HG02970 (cell line): ENCODE data around the gene ZNF646.

Experiments
- ATAC-seq: cut with Tn5 transposase; IDR thresholded peaks from one replicate; pipeline ENCODE4 v1.9.1; 2021; ENCODE audit warnings: mild to moderate bottlenecking, moderate library complexity, moderate number of reproducible peaks; ENCODE audit not compliant: unreplicated experiment, low FRiP score

Gene ZNF646

DNA sequence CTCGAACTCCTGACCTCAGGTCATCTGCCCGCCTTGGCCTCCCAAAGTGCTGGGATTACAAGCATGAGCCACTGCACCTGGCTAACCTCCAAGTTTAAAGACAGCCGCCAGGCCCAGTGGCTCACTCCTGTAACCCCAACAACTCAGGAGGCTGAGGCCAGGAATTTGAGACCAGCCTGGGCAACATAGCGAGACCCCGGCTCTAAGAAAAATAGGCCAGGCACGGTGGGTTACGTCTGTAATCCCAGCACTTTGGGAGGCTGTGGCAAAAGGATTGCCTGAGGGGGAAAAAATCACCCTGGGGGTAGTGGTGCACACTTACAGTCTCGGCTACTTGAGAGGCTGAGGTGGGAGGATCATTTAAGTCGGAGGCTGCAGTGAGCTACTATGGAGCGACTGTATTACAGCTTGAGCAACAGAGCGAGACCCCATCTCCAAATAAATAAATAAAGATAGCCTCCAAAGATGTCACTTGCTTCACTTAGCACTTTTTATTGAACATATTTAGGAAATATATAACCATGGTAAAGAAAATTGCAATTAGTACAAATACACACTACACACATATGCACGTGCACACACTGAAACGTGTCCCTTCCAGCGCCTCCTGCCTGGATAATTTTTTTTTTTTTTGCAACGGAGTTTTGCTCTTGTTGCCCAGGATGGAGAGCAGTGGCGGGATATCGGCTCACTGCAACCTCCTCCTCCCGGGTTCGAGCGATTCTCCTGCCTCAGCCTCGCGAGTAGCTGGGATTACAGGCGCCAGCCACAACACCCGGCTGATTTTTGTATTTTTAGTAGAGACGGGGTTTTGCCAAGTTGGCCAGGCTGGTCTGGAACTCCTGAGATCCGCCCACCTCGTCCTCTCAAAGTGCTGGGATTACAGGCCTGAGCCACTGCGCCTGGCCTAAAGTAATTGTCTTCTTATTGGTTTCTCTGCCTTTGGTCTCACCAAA is 32.6 kb downstream of the ZNF646 start:
- no peak for ATAC-seq

DNA sequence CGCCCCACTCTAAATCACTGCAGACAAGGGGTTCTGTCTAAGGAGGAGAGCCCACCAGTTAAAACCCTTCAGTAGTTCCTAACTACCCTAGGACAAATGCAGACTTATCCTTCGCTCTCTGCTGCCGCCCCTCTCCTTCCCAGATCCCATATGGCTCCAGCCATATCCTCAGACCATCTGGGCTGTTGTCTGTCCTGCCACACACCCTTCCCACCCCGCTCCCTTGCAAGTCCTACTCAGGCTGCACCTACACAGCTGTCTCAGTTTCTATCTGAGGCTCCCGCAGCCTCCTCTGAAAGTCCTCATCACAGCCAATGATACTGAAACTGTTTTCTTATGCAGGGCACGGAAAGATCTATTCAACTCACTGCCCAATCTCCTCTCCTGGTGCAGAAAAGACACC is 33.2 kb downstream of the ZNF646 start:
- no peak for ATAC-seq

DNA sequence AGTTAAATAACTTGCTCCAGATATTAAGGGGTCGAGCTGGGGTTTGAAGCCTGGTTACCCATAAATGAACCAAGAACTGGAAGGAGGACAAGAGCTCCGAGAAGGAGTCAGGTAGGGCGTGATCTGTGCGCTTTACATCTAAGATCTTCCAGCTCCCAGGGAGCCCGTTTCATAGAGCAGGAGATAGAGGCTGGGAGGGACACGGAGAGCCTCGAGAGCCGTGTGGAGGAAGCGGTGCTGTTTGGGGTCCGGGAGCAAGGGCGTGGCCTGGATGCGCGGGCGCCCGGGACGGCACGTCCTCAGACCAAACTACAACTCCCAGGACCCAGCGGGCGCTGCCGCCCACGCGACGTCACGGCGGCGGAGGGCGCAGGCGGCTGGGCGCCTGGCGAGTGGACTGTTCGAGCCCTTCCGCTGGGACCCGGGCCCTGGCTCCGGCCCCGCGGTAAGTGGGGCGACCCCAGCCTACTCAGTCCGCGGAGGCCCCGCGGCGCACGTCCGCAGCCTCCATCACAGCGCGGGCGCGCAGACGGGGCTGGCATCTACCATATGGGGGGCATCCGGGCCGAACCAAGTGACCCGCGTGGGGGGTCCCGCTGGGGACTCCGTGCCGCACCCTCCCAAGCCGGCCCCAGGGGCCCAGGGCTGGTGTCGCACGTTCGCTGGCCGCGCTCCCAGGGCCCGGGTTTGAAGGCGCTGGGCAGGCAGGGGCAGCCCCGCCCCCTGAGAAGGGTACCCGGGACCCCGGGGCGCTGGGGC is 34.0 kb downstream of the ZNF646 start, which contains the start of gene BCKDK:
Gene BCKDK (plus strand): TSS at position 352 of the 759 bp plus-strand sequence. CDS start 838 bp downstream, outside the sequence.
- ATAC-seq: peak; percentile 62

DNA sequence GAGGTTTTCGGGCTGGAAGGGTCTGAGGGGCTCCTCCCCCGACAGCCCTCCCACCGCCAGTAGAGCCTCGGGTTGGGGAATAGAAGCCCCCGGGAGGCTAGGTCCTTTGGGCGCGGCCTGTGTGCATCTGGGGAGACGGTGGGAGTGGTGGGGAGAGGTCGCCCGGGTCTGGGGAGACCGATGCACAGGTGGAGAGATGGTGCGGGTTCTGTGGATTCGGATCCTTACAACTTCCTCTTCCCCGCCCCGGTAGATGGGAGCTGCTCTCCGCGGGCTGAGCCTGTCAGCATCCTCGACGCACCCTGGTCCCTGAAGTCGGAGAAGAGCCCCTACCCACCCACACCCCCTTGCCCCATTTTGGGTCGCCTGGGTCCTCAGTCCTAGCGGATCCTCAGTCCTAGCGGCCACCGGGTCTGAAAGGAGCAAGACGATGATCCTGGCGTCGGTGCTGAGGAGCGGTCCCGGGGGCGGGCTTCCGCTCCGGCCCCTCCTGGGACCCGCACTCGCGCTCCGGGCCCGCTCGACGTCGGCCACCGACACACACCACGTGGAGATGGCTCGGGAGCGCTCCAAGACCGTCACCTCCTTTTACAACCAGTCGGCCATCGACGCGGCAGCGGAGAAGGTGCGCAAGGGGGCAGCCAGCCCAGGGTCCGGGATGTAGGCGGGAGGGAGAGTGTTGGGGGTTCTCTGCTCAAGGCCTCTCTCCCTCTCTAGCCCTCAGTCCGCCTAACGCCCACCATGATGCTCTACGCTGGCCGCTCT is 34.8 kb downstream of the ZNF646 start:
- ATAC-seq: no peak

DNA sequence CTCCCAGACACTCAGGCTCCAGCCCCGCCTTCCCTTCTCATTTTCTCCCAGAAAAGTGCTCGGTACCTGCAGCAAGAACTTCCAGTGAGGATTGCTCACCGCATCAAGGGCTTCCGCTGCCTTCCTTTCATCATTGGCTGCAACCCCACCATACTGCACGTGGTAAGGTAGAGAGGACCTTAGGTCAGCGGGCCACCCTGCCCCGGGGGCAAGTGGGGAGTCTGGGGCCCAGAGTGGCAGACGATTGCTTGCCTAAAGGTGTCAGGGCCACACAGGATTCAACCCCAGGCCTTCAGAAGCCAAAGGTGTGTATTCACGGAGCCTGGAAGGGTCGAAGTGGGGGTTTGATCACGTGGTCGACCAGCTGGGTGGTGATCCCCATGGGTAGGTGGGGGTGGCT is 35.4 kb downstream of the ZNF646 start:
- ATAC-seq: no peak

DNA sequence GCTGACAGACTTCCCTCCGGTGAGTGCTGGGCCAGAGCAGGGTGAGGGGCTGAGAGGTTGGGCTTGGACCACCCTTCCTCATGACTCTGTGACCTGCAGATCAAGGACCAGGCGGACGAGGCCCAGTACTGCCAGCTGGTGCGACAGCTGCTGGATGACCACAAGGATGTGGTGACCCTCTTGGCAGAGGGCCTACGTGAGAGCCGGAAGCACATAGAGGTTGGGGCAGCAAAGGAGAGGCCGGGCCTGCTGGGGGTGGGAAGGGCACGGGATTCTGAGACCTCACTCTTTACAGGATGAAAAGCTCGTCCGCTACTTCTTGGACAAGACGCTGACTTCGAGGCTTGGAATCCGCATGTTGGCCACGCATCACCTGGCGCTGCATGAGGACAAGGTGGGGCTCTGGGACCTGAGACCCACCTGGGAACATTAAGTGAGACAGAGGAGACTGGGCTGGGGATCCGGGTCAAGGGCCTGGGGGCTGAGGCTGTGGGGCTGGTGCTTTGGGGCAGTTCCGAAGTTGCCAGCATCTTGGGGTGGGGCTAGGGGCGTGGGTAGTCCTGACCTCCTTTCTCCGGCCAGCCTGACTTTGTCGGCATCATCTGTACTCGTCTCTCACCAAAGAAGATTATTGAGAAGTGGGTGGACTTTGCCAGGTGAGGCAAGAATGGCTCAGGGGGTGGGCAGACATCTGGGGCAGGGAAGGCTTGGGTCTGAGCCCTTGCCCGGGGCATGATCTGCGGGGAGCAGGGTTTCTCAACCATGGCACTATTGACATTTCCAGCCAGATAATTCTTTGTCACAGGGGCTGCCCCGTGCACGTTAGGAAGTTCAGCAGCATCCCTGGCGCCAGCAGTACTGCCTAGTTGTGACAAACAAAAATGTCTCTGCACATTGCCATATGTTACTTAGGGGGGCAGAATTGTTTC is 36.1 kb downstream of the ZNF646 start:
- no peak for ATAC-seq

DNA sequence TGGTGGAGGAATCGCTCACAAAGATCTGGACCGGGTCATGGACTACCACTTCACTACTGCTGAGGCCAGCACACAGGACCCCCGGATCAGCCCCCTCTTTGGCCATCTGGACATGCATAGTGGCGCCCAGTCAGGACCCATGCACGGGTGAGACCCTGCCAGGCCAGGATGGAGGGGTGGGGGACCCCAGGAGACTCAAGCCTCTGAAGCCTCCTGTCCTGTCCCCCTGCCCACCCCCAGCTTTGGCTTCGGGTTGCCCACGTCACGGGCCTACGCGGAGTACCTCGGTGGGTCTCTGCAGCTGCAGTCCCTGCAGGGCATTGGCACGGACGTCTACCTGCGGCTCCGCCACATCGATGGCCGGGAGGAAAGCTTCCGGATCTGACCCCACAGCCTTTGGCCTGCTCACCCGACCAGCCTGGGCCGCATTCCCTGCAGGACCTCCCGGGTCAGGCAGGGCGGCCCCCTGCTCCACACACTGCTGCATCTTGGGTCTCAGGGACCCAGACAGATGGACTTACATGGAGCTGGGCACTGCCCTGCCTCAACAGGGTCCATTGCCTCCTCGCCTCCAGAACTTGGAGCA is 37.8 kb downstream of the ZNF646 start:
- ATAC-seq: no peak

DNA sequence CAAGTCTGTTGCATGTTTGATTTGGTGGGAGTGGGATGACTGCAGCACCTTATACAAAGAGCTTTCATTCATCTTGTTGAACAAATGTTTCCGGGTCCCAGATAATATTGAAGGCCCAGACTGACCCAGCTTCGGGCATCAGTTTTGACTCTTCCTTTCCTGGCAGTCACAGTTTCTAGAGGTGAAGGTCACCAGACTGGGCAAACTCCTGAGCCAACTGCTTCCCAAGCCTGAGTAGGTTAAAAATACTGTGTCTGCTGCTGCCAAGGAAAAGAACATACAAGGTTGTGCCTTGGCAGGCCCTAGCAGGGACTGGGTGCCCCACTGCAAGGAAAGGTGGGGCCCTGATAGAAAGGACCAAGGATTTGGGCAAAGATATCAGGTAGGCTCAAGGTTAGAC is 38.5 kb downstream of the ZNF646 start:
- ATAC-seq: no peak

DNA sequence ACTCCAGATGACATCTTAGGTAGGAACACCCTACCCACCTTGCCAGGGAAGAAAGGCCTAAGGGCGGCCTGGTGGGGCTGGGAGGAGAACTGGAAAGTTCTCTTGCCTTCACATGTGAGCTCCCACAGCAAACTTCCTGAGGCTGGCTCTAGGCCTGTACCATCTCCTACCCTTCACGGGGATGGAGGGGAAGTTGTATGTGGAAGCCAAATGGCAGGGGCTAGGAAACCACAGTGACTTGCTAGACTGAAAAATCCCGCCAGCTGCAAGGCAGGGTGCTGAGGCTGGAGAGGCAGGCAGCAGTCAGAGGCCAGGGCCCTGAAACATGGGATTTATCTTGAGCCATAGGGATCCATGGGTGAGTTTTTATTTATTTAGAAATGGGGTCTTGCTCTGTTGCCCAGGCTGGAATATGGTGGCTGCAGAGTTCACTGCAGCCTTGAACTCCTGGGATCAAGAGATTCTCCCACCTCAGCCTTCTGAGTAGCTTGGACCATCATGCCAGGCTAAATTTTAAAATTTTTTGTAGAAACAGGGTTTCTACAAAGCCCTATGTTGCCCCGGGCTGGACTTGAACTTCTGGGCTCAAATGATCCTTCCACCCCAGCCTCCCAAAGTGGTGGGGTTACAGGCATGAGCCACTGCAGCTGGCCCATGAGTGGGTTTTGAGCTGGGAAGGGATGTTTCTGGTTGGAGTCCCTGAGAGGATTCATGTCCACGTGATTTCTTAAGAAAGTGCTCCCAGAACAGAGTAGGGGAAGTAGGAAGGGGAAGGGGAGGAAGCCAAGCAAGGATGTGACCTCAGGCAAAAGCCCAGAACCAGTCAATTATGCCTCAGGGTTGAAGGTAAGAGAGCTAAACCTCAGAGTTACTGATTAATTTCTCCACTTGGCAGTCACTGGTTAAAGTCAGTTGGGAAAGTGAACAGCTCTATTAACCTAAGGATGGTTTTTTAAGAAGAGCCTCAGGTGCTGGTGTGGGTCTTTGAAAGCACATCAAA is 39.2 kb downstream of the ZNF646 start:
- no peak for ATAC-seq

DNA sequence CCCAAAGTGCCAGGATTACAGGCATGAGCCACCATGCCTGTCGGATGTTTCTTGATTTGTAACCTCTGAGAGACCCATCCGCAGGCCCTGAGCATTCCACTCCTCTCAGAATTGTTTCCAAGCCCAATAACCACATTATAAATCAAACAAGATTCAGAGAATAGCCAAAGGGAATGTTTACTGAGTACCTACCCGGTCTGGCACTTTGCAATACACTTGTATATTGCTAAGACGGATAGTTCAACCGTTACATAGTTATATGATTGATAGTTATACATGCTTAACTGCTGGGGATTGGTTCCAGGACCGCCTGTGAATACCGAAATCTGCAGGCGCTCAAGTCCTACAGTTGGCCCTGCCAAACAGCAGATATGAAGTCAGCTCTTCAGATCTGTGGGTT is 40.2 kb downstream of the ZNF646 start:
- no peak for ATAC-seq

DNA sequence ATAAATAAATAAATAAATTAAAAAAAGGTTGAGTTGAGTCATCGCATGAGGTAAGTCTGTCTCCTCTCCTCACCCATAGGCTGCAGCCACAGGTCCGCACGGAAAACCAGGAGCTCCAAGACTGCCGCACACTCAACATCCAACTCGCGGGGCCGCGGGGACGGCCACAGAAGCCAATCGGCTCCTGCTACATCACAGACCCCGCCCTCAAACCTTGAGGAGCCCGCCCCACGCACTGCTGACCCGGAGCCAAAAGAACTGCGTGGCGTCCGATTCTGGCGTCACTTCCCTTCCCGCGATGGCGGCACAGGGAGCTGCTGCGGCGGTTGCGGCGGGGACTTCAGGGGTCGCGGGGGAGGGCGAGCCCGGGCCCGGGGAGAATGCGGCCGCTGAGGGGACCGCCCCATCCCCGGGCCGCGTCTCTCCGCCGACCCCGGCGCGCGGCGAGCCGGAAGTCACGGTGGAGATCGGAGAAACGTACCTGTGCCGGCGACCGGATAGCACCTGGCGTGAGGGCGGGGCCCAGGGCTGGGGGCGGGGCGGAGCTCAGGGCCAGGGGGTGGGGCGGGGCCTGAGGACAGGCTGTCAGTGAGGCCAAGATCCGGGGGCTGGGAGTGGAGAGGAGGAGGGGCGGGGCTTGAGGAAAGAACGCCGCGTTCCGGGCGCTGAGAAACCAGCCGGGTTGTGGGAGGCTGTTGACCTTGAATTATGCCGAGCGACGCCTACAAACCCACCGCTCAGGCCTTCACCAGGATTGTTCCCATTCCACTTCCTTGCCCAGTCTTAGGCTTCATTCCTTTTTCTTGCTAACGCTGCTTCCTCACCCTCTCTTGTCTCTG is 43.4 kb downstream of the ZNF646 start, which contains the start of gene KAT8:
Gene KAT8 (plus strand): TSS at position 281 of the 839 bp plus-strand sequence. CDS start 18 bp downstream, at position 299.
- ATAC-seq: peak; percentile 87

DNA sequence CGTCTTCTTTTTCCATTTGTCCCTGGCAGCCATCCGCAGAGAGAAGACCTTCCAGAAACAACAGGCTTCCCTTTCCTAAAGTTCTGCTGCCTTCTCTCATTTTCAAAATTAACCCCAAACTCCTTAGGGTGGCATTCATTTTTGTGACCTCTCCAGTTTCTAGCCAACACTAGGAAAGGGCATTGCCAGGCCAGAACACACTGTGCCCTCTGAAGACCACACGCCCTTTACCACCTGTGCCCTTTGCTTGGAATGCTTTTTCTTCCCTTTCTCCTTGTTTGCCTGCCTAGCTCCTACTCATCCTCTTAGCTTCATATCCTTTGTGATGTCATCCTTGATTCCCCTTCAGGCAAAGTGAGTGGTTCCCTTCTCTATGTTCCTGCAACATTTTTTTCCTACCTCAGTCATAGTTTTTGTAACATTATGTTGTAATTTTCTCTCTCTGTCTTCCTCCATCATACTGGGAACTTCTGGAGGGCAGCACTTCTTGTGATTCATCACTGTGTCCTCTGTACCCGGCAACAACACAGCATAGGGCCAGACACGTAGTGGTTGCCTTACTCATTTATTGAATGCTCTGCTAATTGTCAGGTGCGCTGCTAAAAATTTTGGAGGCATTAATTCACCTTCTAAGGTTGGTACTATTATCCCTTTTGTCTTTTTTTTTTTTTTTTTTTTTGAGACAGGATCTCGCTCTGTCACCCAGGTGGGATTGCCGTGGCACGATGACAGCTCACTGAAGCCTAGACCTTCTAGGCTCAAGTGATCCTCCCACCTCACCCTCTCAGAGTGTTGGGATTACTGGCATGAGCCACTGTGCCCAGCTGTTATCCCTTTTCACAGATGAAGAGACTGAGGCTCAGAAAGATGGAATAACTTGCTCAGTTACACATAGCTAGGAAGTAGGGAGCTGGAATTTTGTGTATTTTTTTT is 44.3 kb downstream of the ZNF646 start:
- ATAC-seq: no peak

DNA sequence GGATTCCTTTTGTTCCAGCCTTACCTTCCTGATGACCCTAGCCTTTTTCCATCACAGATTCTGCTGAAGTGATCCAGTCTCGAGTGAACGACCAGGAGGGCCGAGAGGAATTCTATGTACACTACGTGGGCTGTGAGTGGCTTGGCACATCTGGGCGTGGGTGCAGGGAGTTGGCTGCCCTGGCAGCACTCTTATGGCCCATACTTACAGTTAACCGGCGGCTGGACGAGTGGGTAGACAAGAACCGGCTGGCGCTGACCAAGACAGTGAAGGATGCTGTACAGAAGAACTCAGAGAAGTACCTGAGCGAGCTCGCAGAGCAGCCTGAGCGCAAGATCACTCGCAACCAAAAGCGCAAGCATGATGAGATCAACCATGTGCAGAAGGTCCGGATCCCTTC is 45.9 kb downstream of the ZNF646 start:
- no peak for ATAC-seq

DNA sequence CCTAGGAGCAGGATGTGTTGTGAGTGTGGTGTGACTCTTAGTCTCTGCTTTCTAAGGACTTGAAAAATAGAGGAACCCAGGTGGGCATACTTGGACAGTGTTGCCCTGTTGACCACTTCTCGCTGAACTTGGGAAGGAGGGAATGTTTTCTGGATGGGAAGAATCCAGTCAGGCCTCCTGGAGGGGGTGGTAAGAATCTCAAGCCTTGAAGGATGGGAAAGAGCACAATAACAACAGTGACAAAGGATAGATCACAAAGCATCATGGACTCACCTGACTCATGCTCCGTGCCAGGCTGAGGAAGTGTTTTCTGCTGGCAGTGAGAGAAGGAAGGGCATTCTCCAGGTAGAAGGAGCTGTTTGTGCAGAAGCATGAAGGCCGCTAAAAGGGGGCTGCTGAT is 51.6 kb downstream of the ZNF646 start:
- ATAC-seq: no peak

DNA sequence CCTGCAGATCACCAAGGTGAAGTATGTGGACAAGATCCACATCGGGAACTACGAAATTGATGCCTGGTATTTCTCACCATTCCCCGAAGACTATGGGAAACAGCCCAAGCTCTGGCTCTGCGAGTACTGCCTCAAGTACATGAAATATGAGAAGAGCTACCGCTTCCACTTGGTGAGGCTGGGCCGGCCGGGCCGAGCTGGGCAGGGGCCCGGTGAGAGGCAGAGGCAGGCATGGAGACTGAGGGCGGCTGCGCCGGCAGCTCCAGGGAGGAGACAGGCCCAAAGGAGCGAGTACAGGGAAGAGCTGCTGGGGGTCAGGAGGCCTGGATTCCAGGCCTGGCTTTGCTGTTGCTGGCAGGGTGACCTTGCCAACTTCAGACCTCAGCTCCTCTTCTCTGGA is 53.0 kb downstream of the ZNF646 start:
- ATAC-seq: no peak
